ENCODE measurements around the gene WNT1.

The WNT1 gene

DNA sequence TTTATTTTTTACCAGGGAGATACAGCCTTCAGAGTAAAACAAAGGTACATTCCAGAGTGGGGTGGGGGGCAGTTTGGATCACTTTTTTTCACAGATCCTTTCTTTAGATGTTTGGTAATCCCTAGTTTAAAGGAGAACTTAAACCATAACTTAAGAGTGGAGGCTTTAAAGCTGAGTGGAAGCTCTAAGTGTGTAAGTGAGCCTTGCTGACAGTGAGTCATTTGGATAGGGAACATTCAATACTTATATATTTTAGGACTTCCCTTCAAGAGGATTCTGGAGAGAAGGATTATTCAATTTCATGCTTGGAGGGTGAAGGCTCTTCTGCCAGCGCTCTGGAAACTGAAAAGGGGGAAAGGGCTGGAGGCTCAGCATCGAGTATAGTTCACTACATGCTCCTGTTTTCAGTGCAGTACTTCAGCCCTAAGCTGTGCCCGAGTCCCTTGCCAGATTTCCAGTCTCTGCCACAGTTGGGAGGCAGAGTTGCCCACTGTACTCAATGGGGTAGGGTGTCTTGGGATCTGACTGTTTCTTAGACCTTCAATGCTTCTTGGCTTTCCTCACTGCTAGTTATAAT, 32.1 kb downstream of the WNT1 start:
- DNase-seq = no peak

GRCh38 chr12:49012739-49013138, 34.6 kb downstream of the WNT1 start:
- no peak for DNase-seq

DNA sequence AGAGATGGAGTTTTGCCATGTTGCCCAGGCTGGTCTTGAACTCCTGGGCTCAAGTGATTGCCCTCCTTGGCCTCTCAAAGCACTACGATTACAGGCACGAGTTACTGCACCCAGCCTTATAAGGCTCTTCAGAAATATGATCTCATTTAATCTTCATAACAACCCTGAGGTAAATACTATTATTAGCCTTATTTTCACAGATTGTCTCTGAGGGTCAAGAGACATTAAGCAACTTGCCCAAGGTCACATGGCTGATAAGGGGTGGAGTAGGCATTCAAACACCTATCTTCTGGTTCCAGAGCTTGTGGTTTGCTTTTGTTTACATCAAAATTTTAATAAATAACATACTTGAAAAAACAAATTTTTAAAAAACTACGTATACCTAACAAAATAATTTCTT, 35.3 kb downstream of the WNT1 start:
- DNase-seq = no peak

GRCh38 chr12:49014547-49014946, 36.4 kb downstream of the WNT1 start:
- DNase-seq = no peak

GRCh38 chr12:49015196-49015595, 37.1 kb downstream of the WNT1 start:
- DNase-seq = no peak

DNA sequence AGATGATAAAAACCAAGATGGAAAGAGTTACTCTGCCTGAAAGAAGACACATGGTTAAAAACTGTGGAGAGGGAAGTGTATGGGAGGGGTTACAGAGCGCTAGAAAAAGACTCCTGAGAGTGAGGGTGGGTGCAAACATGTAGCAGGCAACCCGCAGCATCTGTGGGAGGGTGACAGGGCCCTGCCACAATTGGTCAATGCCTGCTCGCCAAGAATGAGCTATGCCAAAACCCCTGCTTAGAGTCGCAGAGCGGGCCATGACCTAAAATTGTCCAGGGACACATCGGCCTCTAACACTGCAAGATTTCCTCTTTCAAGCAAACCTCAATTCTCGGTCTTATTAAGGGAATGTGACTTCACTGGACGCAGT, 39.8 kb downstream of the WNT1 start:
- DNase-seq = peak in 2 of 5 experiments; percentile 30 to 65

DNA sequence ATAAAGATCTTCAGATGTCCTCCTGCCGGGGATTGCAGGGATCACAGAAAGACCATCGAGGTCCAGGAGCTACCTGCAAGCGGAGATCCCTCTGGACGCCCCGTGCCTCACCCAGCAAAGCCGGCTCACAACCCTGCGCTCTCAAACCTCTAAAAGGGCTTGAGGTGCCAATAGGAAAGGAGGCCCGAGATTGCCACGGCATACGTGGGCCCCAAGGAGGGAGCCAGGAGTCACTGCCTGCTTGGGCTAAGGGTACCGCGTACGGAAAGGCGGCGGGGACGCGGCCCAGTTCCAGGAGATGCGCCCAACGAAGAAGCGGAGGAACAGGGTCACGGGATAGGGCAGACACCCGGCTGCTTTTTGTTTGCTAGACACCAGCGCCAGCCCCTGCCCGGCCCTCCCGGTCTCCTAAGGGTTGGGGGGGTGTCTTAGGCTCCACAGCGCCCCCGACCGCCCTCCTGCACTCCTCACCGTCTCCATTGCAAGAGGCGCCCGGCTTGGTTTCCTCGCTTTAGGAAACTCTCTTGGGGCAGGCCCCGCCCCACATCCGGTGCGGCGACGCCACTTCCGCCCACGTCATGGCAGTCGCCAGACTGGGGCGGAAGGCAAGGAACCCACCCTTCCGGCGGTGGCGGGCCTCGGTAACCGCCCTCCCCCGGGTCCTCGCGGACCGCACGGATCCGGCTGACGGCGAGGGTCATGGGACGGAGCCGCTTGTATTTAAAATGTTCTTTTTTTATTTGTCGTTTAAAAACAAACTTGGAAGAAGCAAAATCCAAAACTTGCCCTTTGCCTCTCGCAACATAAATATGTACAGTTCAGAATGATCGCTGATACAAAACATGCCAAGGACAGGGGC, 40.4 kb downstream of the WNT1 start, which contains the start of gene PRKAG1:
PRKAG1 (minus strand) TSS at position 516 of the 859 bp plus-strand sequence; CDS start at position 480, 36 bp downstream.
- DNase-seq = peak; percentile 90 to 99 (median 96)

- no peak for DNase-seq
These were observed 41.0 kb downstream of the WNT1 start for GRCh38 chr12:49019120-49019430.

- peak in 2 of 5 experiments; percentile 38 to 59 for DNase-seq
These were observed 41.6 kb downstream of the WNT1 start for GRCh38 chr12:49019443-49020324.

DNA sequence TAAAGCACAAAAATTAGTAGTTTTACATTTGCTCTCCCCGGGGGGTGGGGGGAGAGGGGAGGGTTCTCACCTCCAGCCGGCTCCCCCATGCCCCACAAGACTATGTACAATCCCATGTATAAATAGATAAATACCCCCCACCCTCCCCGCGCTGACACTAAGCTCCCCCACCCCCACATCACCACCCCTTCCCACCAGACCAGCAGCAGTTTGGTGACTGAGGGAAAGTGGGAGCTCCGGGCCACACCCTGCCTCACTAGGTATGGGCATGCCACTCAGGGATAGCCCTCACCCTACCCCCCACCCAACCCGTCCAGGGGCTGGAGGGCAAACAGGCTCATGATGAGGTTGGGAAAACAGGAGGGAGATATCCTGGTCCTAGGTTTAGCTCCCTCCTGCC, 42.3 kb downstream of the WNT1 start:
- DNase-seq = no peak

DNA sequence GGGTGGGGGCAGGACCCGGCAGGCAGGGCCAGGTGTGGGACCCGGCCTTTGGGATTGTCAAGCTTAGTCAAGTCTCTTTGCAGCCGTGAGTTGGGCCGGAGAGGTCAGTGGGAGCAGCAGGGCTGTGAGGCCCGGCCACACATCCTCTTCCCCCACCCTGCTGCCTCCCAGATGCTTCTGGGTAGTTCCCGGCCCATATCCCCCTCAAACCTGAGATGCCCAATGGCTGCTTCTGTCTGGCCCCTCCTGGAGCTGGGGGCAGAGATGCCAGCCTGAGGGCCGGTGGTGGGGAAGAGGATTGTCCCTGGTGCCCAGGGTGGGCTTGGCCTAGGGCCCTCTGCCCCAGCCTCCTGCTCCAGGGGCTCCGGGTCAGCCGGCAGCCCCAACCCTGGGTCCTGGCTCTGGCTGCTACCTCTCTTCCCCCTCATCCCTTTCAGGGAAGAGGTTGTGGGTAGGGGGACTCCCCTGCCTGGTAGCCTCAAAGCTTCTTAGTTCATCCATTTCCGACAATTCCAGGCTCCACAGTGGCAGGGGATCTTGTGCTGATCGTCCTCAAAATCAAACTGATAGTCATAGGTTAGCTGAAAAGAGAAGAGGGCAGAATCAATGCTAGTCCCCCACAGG, 43.3 kb downstream of the WNT1 start:
- DNase-seq = no peak

- DNase-seq = no peak
These were observed 44.5 kb downstream of the WNT1 start for GRCh38 chr12:49022558-49023178.

- DNase-seq = no peak
These were observed 45.7 kb downstream of the WNT1 start for GRCh38 chr12:49023812-49024211.

DNA sequence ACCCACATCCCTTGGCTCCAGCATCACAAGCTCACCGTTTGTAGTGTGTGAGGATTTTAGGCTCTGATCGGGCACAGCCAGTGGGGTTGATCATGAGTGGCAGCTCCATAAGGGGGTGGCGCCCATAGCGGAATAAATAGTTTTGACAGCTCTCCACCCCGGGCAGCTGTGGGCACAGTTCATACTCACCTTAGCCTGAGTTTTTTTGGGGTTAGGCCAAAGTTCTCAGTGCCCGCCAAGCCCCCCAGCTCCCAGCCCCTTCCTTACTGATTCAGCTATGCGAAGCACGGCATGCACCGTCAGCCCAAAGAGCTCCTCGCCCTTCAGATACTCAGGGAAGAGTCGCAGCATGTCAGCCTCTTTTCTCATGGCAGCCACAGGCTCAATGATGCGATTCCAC, 46.4 kb downstream of the WNT1 start:
- DNase-seq = no peak

DNA sequence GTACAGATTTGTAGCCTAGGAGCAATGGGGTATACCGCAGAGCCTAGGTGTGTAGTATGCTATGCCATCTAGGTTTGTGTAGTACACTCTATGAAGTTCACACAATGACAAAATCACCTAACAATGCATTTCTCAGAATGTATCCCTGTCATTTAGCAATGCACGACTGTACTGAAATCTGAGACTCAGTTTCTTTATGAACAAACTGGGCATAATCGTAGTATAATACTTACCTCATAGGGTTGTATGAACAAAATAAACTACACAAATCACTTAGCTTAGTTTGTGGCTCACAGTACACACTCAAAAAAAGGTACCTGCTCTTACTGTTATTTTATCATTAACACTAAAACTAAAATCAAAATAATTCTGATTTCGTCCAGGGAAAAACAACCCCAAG, 47.3 kb downstream of the WNT1 start:
- DNase-seq = no peak

- DNase-seq = no peak
These were observed 48.0 kb downstream of the WNT1 start for GRCh38 chr12:49026101-49026500.

DNA sequence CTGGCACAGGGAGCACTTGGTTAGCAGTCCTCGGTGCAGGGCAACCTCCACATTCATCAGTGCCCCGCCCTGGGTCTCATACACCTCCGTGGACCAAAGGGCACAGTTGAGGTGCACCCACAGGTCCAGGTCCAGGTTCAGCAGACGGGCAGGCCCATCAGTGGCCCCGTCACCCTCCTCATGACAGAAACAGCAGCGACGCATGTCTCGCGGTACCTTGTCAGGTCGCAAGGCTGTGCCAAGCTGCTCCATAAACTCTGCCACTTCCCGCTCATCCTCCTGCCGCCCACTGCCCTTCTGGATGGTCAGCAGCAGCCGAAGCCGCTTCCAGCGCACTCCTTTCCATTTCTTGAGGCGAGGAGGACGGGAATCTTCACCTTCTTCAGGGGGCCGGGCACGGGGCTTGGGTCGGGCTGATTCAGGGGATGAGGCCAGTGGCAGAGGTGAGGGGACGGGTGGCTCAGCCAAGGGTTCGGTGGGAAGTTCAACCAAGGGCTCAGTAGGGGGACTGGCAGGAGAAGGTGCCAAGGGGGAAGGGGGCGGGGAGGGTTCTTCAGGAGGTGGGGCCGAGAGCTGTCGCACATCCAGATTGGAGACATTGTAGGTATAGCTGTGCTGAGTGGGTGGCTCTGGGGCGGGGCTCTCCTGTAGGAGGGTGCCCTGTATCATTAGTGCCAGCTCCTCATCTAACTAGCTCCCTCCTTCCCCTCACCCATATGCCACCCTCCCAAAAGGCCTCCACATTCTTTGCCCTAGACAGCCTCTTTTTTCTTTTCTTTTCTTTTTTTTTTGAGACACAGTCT, 48.8 kb downstream of the WNT1 start:
- no peak for DNase-seq

DNA sequence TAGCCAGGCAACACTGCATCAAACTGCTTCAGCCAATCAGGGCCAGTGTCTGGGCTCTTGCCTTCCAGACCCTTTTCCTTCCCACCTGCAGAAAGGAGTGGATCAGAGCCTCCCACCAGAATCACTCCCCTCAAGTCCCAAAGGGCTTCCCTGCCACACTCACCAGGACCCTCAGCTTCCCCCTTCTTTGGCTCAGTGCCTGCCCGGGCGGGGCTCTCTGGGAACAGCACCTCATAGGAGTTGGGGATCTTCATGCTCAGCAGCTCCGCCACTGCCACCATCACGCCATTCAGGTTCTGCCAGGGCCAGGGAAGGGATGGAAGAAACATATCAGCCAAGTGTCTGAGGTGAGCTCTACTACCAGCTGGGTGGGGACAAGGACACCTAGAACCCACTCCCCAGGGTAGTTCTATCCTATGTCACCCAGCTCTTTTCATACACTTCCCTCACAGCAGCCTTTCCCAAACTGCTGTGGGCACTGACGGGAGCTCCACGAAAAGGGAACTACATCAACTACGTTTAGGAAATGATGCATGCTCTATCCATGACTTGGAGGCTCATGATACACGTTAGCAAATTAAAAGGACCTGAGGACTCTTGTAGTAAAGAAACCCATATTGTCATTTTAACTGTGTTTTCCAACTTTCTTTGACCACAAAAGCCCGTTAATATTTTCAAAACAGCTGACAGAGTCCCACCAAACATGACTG, 49.9 kb downstream of the WNT1 start:
- no peak for DNase-seq

DNA sequence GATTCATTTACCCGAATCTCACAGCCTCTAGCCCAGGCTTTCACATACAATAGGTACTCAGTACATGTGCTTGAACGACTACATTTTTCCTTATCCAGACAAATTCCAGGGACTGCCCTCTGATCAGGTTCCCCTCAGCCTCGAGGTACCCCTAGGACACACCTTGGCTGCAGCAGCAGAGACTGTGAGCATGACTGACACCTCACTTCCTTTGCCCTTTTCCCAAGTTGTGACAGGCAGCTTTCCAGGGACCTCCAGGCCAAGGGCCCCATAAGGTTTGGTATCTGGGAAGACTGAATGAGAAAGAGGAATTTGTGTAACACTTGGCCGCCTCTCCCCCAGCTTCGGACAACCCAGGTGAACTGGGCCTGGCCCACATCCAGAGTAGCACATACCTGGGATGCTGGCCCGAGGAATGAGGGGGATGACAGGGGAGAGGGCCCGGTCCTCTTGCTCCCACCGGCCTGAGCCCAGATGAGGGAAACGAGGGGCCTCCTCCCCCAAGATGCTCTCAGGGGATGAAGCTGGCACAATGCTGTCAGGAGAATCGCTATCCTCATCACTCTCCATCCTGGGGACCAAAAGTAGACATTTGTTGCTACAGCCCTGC, 50.6 kb downstream of the WNT1 start:
- no peak for DNase-seq

DNA sequence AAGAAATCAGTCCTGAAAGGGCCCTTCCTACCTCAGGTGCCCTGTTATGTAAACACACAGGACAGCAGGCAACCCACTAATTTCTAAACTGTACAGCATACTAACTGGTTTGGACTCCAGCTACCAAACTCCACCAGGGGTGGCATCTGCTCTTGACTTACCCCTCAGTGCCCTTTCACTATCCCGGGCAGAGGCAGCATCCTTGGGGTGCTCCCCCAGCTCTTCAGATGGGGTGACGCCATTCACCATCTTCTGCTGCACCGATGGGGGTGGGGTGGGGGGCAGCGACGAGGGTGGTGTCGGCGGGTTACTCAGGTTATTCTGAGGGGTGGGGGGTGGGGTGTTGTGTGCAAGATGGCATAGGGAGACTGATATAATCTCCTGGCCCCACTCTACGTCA, 52.0 kb downstream of the WNT1 start:
- no peak for DNase-seq

Data from T-helper 2 cell (primary cell).